Measurements from ENCODE around the gene ARHGDIB. TPM values are rescaled to one million over a fixed set of nuclear protein-coding genes. Genes with fewer than 3 reads are reported as not detected.

Gene ARHGDIB
- total RNA-seq, 3 donors from 2014 or later = 241 to 278 (median 247) TPM

DNA sequence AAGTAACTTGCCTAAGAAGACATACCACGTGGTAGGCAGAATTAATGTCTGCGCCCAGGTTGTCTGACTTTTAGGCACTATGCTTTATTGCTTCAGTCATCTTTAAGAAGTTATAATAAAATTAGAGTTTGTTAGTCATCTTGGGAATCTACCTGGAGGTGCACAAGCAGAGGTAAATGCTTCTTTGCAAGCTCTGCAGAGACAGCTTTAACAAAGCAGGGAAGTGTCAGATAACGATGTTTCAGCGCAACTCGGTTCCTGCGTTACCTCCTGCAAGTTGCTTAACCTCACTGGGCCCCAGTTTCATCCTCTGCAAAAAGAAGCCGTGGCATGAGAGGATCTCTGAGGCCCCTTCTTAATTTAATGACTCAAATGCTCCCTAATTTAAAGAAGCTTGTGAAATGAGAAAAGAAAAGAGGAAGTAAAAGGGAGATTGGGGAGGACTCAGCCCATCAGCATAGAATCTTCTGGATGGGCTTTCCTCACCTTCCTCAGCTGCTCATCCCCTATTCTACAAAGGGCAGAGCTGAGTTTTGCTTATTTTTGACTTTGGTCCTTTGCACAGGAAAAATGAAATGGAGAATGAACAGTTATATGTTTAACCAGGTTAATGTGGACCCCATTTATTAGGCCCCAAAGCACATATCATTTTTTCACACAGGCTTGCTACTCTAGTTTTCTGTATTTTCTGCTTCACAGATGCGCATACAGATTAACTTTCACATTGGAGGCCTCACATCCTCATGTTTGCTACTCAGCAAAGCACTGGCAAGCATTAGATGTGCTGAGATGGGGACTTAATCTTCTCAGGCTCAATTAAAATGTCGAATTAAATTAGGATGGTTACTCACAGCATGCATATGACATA, 5.1 kb downstream of the ARHGDIB start:
- peaks cover 86% of the 10 kb centered on the region for H3K4me1 Mint-ChIP-seq (ENCODE audit: low read depth)
- peak; percentile 30 to 41 for ATAC-seq

DNA sequence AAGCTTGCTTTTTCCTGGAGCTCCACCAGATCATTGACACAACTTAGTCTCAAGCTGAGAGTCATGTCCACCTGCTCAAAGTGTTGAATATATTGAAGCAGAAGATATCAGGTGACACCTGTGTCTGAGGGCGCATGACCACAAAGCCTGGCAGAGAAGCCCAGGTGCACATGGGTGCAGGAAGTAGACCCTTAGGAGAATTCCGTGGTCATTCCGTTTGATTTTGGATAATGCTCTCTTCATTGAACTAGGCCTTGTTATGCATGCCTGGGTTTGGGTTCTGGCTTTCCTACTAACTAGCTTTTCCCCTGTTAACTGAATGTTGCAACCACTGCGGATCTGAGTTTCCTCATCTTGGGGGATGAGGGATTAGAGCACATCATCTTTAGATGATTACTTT, 7.1 kb downstream of the ARHGDIB start:
- DNase-seq = no peak
- H3K4me1 Mint-ChIP-seq (ENCODE audit: low read depth) = peaks cover 92% of the 10 kb centered on the region
- peaks cover 23% of the 10 kb centered on the region for H3K36me3 Mint-ChIP-seq (ENCODE audit: insufficient read depth)

More for the DNA sequence above, 5.1 kb downstream of the ARHGDIB start:
- no peaks in the 10 kb centered on the region for H3K9me3 Mint-ChIP-seq
- H3K36me3 Mint-ChIP-seq (ENCODE audit: insufficient read depth) = peaks cover 6% of the 10 kb centered on the region
- DNase-seq = no peak
- peak overlapping the region; percentile 97 for H3K4me3 Mint-ChIP-seq
- no peaks in the 10 kb centered on the region for H3K27me3 Mint-ChIP-seq (ENCODE audit: low read depth)

GRCh38 chr12:14953752-14954151, 7.6 kb downstream of the ARHGDIB start:
- ATAC-seq = no peak
- H3K36me3 Mint-ChIP-seq (ENCODE audit: insufficient read depth) = peaks cover 28% of the 10 kb centered on the region
- H3K4me1 Mint-ChIP-seq (ENCODE audit: low read depth) = peaks cover 93% of the 10 kb centered on the region
- H3K27me3 Mint-ChIP-seq (ENCODE audit: low read depth) = no peaks in the 10 kb centered on the region
- H3K9me3 Mint-ChIP-seq = no peaks in the 10 kb centered on the region
- H3K4me3 Mint-ChIP-seq = peak overlapping the region; percentile 70
- no peak for DNase-seq

More for the DNA sequence above, 7.1 kb downstream of the ARHGDIB start:
- no peak for ATAC-seq
- H3K9me3 Mint-ChIP-seq = no peaks in the 10 kb centered on the region
- H3K27me3 Mint-ChIP-seq (ENCODE audit: low read depth) = no peaks in the 10 kb centered on the region
- peak overlapping the region; percentile 70 for H3K4me3 Mint-ChIP-seq

- Mint-ChIP-seq H3K9me3 (no peaks in the 10 kb centered on the region), H3K4me1 (ENCODE audit: low read depth) (peaks cover 94% of the 10 kb centered on the region), H3K27me3 (ENCODE audit: low read depth) (no peaks in the 10 kb centered on the region), H3K4me3 (peak overlapping the region; percentile 75), H3K36me3 (ENCODE audit: insufficient read depth) (peaks cover 36% of the 10 kb centered on the region)
- DNase-seq = no peak
- ATAC-seq = peak; percentile 33 to 39
Observed at GRCh38 chr12:14952299-14952921, 9.0 kb downstream of the ARHGDIB start.

- Mint-ChIP-seq H3K4me3 (peak overlapping the region; percentile 75), H3K9me3 (no peaks in the 10 kb centered on the region), H3K36me3 (ENCODE audit: insufficient read depth) (peaks cover 41% of the 10 kb centered on the region), H3K4me1 (ENCODE audit: low read depth) (peaks cover 94% of the 10 kb centered on the region), H3K27me3 (ENCODE audit: low read depth) (no peaks in the 10 kb centered on the region)
- DNase-seq (no peak), ATAC-seq (no peak)
Observed at GRCh38 chr12:14951851-14952250, 9.6 kb downstream of the ARHGDIB start.

GRCh38 chr12:14950982-14951746, 10.2 kb downstream of the ARHGDIB start:
- Mint-ChIP-seq H3K27me3 (ENCODE audit: low read depth) (no peaks in the 10 kb centered on the region), H3K4me1 (ENCODE audit: low read depth) (peaks cover 94% of the 10 kb centered on the region), H3K36me3 (ENCODE audit: insufficient read depth) (peaks cover 47% of the 10 kb centered on the region), H3K4me3 (peak overlapping the region; percentile 75), H3K9me3 (no peaks in the 10 kb centered on the region)
- ATAC-seq (no peak), DNase-seq (no peak)

DNA sequence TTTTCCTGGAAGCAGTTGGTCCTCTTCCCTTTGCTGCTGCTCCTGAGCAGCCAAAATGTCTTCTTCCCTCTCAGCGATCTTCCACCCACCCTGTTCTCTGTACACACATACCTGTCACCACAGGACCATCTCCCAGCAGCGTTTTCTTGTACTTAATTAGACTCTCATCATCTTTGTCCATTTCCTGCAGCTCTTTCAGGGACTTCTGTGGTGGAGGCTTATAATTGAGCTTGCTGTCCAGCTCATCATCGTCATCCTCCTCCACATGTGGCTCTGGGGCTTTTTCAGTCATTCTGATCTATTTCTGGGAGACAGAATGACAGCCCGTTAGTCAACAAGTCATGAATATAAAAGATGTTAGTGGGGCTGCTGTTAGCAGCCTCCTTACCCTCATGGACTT, 11.0 kb downstream of the ARHGDIB start:
- Mint-ChIP-seq H3K27me3 (ENCODE audit: low read depth) (no peaks in the 10 kb centered on the region), H3K9me3 (no peaks in the 10 kb centered on the region), H3K4me1 (ENCODE audit: low read depth) (peaks cover 95% of the 10 kb centered on the region), H3K4me3 (peak overlapping the region; percentile 75), H3K36me3 (ENCODE audit: insufficient read depth) (peaks cover 55% of the 10 kb centered on the region)
- DNase-seq = no peak
- peak; percentile 50 to 52 for ATAC-seq

DNA sequence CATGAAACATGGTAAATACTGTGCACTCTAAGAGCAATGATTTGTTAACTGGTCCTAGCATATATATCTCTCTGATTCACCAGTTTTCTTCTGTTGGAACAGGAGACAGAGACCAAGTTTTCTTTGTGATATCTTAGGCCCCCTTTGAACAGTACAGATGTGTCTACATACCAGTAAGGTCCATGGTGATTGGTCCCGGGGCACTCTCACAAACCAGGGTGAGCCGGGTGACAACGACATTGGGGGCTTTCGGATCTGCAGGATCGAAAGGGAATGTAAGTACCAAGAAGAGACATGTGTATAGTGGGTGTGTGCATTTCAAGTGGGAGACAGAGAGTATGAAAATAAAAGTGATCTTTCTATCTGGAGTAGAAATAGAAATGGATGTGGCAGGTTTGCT, 11.8 kb downstream of the ARHGDIB start:
- peaks cover 60% of the 10 kb centered on the region for H3K36me3 Mint-ChIP-seq (ENCODE audit: insufficient read depth)
- no peaks in the 10 kb centered on the region for H3K9me3 Mint-ChIP-seq
- ATAC-seq (no peak), DNase-seq (no peak)
- H3K4me1 Mint-ChIP-seq (ENCODE audit: low read depth) = peaks cover 99% of the 10 kb centered on the region
- H3K4me3 Mint-ChIP-seq = peak overlapping the region; percentile 75
- no peaks in the 10 kb centered on the region for H3K27me3 Mint-ChIP-seq (ENCODE audit: low read depth)

- H3K36me3 Mint-ChIP-seq (ENCODE audit: insufficient read depth) = peaks cover 60% of the 10 kb centered on the region
- ATAC-seq = peak; percentile 85
- H3K27me3 Mint-ChIP-seq (ENCODE audit: low read depth) = no peaks in the 10 kb centered on the region
- H3K9me3 Mint-ChIP-seq = no peaks in the 10 kb centered on the region
- peak overlapping the region; percentile 75 for H3K4me3 Mint-ChIP-seq
- DNase-seq = peak; percentile 51
- peaks cover 93% of the 10 kb centered on the region for H3K4me1 Mint-ChIP-seq (ENCODE audit: low read depth)
Observed at GRCh38 chr12:14948672-14949071, 12.7 kb downstream of the ARHGDIB start.

DNA sequence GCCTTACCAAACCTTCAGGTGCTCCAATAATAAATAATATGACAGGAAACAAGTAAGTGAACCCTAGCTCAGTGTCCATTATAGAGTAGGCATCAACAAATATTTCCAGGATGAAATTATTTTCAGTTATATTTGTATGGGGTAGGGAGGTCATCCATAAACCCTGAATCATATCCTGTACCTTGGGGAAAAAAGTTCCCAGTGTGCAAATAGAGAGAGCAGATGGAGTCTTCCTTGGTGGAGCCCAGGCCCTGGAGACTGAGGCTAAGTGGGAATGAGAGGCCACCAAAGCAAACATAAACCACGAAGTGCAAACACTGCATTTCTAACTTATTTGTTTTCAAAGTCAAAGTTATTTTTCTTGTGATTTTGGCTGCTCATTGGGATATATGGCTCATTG, 14.5 kb downstream of the ARHGDIB start:
- no peak for ATAC-seq
- Mint-ChIP-seq H3K4me1 (ENCODE audit: low read depth) (peaks cover 78% of the 10 kb centered on the region), H3K9me3 (no peaks in the 10 kb centered on the region), H3K4me3 (peak overlapping the region; percentile 75), H3K27me3 (ENCODE audit: low read depth) (no peaks in the 10 kb centered on the region), H3K36me3 (ENCODE audit: insufficient read depth) (peaks cover 67% of the 10 kb centered on the region)
- DNase-seq = no peak

DNA sequence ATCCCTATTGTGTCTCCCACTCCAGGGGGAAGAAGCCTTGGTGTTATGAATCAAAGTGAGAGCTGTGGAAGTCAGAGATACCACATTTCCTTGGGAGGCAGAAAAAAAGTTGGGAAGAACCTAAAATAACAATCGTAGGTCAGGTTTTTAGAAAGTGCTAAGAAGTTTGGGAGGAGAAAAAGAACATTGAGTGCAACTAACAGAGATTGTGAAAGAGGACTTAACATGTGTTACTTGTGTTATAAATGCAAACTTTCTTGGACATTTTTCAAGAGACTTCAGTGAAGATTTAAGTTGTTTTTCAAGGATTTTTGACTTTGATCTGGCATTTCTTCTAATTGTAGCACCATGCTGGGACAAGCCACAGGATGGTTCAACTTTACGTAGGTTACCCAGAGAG, 15.2 kb downstream of the ARHGDIB start:
- Mint-ChIP-seq H3K36me3 (ENCODE audit: insufficient read depth) (peaks cover 69% of the 10 kb centered on the region), H3K9me3 (no peaks in the 10 kb centered on the region), H3K4me3 (no peak overlapping the region), H3K27me3 (ENCODE audit: low read depth) (no peaks in the 10 kb centered on the region), H3K4me1 (ENCODE audit: low read depth) (peaks cover 71% of the 10 kb centered on the region)
- DNase-seq (no peak), ATAC-seq (no peak)

GRCh38 chr12:14942196-14942931, 19.0 kb downstream of the ARHGDIB start:
- no peak for ATAC-seq
- Mint-ChIP-seq H3K36me3 (ENCODE audit: insufficient read depth) (peaks cover 61% of the 10 kb centered on the region), H3K4me3 (no peak overlapping the region), H3K27me3 (ENCODE audit: low read depth) (no peaks in the 10 kb centered on the region), H3K4me1 (ENCODE audit: low read depth) (peaks cover 66% of the 10 kb centered on the region), H3K9me3 (no peaks in the 10 kb centered on the region)
- no peak for DNase-seq

GRCh38 chr12:14941369-14941768, 20.0 kb downstream of the ARHGDIB start:
- Mint-ChIP-seq H3K36me3 (ENCODE audit: insufficient read depth) (peaks cover 61% of the 10 kb centered on the region), H3K4me1 (ENCODE audit: low read depth) (peaks cover 64% of the 10 kb centered on the region), H3K27me3 (ENCODE audit: low read depth) (no peaks in the 10 kb centered on the region), H3K4me3 (no peak overlapping the region), H3K9me3 (no peaks in the 10 kb centered on the region)
- DNase-seq (no peak), ATAC-seq (no peak)

- DNase-seq = no peak
- Mint-ChIP-seq H3K4me1 (ENCODE audit: low read depth) (peaks cover 42% of the 10 kb centered on the region), H3K27me3 (ENCODE audit: low read depth) (no peaks in the 10 kb centered on the region), H3K36me3 (ENCODE audit: insufficient read depth) (peaks cover 51% of the 10 kb centered on the region), H3K4me3 (no peak within 1 kb of the TSS), H3K9me3 (no peaks in the 10 kb centered on the region)
- no peak for ATAC-seq
Observed at GRCh38 chr12:14938301-14938700, 23.1 kb downstream of the ARHGDIB start, which contains the start of gene ERP27. Gene ERP27 (minus strand): TSS chr12:14938537. CDS start chr12:14938508, 29 bp downstream.

Data from activated T-cell treated with anti-CD3 and anti-CD28 coated beads, Interleukin-2, amount 50 U/mL, for 4 hours (primary cell).